Vagina (tissue), 2 donors: ENCODE measurements around the gene RUFY3.

Source experiments
- CTCF ChIP-seq, 3 experiments: fragments of 450-650 bp in 2 of 3; fragments of 200-600 bp in 1 of 3; sonication (generic) in 1 of 3; IDR thresholded peaks; one replicate each; pipeline ENCODE4 v1.5.1; 2017 to 2019; ENCODE audit warnings: antibody characterized with exemption in 3 of 3, mild to moderate bottlenecking in 2 of 3, moderate library complexity in 2 of 3
- POLR2A ChIP-seq, 2 donors: fragments of 450-650 bp; IDR thresholded peaks; one replicate each; pipeline ENCODE4 v1.6.1; 2017; ENCODE audit warnings: antibody characterized with exemption in 2 of 2, mild to moderate bottlenecking in 2 of 2, moderate library complexity in 2 of 2
- POLR2AphosphoS5 ChIP-seq, 2 donors: sonication (generic); formaldehyde crosslinking; IDR thresholded peaks; one replicate each; pipeline ENCODE4 v1.9.0; 2017; ENCODE audit warnings: antibody characterized with exemption in 2 of 2, mild to moderate bottlenecking in 2 of 2, low read depth in 1 of 2; ENCODE audit not compliant: insufficient read depth in 1 of 2

GRCh38 chr4:70818921-70819320 lies 97.2 kb downstream of the RUFY3 start:
- TF ChIP-seq CTCF (IDR thresholded peaks at IDR 0.05) (no peak), POLR2A (IDR thresholded peaks at IDR 0.05) (no peak), POLR2AphosphoS5 (IDR thresholded peaks at IDR 0.05; ENCODE audit: insufficient read depth in 1 of 2, low read depth in 1 of 2) (no peak)
